RWPE1 (cell line): Measurements from ENCODE around the gene MTFR1L.

Experiments used
- CTCF ChIA-PET: fragments of 350-600 bp; sonication (Branson Sonifier 250); formaldehyde crosslinking; extraction: SDS; loops from one replicate; lab custom pipeline; 2021; lab: Yijun Ruan, JAX
- POLR2A ChIA-PET: fragments of 400-600 bp; formaldehyde crosslinking; extraction: SDS; loops from one replicate; lab custom pipeline; 2020; ENCODE audit warnings: antibody characterized with exemption; ENCODE audit not compliant: low non-redundant PET; lab: Yijun Ruan, JAX
- DNase-seq: peaks from one replicate; pipeline ENCODE4 v3.0.0; 2012; ENCODE audit warnings: low spot score
- H3K27ac ChIP-seq: fragments of 450-650 bp; 2 replicates; pipeline ENCODE4 v1.5.1; 2017
- TF ChIP-seq, protein P1 (sequence below): fragments of 450-650 bp; conservative IDR thresholded peaks from 2 replicates; pipeline ENCODE4 v1.5.1; 2017; ENCODE audit warnings: low read depth, mild to moderate bottlenecking

The MTFR1L gene

DNA sequence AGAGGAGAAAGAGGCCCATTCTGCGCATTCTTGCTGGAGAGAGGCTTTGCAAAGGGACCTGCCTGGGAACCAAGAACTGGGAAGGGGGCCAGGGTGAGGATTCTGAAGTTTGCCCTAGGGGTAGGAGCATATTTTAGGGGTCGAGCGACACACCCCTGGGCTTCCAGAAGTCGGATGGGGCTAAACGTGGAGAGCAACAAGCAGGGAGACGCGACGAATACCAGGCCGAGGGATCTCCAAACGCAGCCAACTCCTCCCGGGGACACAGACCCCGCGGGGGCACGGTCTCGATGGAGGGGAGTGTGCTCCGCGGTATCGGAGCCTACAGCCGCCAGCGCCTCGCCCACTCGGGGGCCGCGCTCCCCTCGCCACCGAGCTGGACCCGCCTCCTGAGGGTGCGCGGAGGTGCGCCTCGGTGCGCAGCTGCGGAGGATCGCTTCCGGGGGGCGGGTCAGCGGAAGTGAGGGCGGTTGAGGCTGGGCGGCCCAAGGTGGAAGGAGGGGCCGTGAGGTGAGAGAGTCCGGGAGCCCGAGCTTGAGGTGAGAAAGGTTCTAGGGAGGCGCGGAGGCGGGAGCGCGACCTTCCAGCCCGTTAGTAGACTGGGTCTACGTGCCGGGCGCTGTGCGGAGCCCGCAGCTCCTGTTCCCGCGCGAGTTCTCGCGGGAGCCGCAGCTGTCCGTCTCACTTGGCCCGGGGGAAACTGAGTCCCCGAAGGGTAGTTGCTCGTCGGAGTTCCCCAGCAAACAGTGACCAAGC lies at the start of gene MTFR1L:
TSS of gene MTFR1L (plus strand) at position 464 of the 756 bp plus-strand sequence. CDS start 3,151 bp downstream, outside the sequence.
- peak; percentile 92 for DNase-seq
- POLR2A ChIA-PET = interaction anchor here (0.7 to 1.0 kb wide), 3 partner anchors 10 to 281 kb away, joined by 3 to 10 read pairs (median 4); no protein-coding TSS in a partner anchor
- TF ChIP-seq, protein P1, sequence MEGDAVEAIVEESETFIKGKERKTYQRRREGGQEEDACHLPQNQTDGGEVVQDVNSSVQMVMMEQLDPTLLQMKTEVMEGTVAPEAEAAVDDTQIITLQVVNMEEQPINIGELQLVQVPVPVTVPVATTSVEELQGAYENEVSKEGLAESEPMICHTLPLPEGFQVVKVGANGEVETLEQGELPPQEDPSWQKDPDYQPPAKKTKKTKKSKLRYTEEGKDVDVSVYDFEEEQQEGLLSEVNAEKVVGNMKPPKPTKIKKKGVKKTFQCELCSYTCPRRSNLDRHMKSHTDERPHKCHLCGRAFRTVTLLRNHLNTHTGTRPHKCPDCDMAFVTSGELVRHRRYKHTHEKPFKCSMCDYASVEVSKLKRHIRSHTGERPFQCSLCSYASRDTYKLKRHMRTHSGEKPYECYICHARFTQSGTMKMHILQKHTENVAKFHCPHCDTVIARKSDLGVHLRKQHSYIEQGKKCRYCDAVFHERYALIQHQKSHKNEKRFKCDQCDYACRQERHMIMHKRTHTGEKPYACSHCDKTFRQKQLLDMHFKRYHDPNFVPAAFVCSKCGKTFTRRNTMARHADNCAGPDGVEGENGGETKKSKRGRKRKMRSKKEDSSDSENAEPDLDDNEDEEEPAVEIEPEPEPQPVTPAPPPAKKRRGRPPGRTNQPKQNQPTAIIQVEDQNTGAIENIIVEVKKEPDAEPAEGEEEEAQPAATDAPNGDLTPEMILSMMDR = no peak
- H3K27ac ChIP-seq = peak within 1 kb of the TSS; percentile 92
- CTCF ChIA-PET = interaction anchor here (0.6 kb wide), 2 partner anchors 51 to 315 kb away, joined by 3 read pairs; no protein-coding TSS in a partner anchor

DNA sequence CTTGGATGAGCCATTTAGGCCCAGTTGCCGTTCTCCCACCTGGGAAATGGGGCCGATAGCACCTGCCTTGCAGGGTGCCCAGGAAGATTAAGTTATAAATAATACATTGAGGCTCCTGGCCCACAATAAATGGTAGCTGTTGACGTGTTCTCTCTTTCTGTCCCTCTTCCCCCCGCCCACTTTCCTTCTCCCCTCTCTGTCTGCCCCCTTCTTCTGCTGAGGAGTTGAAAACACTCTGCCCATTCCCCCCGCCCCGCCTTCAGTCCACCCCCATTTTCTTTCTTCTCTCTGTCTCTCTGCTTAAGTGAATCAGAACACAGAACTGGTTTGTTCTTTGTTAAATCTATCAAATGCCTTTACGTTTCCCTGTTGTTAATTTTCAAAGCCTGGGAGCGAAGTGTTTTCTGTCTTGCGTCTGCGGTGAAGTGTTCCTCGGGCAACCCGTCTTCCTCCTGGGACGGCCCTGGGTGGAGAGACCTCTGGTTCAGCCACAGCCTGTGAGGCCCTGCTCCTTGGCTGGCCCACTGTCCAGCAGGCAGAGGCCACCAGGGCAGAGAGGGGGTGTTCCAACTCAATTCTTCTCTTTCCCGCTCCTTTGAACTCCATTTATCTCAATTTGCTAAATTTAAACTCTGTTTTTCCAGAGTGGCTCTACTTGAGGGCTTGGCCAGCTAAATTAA lies 49.1 kb upstream of the MTFR1L start:
- CTCF ChIA-PET = interaction anchor here (0.6 kb wide), 1 partner anchor 192 kb away, joined by 3 read pairs; no protein-coding TSS in a partner anchor
- H3K27ac ChIP-seq = no peak overlapping the region
- POLR2A ChIA-PET = no interaction called here
- TF ChIP-seq, protein P1 = no peak
- no peak for DNase-seq

DNA sequence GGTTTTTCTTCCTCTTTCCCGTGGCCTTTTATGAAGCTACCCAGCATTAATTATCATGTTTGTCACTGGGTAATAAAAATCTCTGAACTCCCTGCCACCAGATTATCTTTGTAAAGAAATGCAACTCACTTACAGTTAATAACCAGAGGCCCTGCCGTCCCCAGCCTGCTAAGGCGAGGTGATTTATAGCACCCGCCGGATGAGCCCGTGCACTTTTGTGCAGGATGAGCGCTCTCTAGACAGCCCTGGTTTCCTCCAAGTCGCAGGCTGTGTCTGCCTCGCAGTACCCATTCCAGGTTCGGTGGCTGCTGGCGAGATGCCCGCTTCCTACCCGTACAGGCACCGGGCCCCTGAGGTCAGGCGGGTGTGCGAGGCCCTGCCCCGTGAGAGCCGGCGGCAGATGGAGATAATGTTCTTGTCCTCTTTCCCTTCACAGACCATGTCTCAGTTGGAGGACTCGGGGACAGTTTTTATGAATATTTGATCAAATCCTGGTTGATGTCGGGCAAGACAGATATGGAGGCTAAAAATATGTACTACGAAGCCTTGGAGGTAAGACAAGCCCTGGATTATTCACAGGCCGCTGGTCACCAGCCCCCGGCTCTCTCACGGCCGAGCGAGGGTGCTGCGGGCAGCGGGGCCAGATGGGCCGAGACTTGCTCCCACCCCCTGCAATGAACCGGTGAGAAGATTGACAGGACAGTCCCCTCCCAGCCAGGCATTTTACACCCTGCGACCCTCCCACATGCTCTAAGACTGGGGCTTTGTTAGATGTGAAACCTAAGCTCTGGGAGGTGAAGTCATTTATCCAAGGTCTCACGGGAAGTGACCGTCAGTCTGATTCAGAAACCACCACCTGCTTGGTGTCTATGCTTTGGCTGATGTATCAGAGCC lies 48.3 kb upstream of the MTFR1L start:
- POLR2A ChIA-PET = no interaction called here
- TF ChIP-seq, protein P1 = no peak
- CTCF ChIA-PET = no interaction called here
- DNase-seq = no peak
- H3K27ac ChIP-seq = no peak overlapping the region

DNA sequence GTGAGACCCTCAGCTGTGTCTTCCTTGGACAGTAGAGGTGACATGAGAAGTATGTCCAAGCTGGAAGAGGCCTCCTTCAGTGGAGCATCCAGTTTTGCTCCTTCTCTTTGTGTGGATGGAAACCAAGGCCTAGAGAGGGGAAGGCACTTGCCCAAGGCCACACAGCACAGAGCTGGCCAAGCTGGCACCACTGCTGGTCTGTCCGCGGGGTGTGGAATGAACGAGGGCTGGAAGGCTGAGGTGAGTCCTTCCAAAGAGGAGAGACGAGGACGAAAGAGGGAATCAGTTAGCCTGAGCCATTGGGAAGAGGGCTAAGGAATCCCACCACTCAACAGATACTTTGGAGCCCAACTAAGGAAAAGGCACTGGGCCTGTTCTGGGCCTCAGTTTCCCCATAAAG lies 47.6 kb upstream of the MTFR1L start:
- TF ChIP-seq, protein P1 = no peak
- DNase-seq = no peak
- H3K27ac ChIP-seq = no peak overlapping the region
- ChIA-PET CTCF (no interaction called here), POLR2A (no interaction called here)

DNA sequence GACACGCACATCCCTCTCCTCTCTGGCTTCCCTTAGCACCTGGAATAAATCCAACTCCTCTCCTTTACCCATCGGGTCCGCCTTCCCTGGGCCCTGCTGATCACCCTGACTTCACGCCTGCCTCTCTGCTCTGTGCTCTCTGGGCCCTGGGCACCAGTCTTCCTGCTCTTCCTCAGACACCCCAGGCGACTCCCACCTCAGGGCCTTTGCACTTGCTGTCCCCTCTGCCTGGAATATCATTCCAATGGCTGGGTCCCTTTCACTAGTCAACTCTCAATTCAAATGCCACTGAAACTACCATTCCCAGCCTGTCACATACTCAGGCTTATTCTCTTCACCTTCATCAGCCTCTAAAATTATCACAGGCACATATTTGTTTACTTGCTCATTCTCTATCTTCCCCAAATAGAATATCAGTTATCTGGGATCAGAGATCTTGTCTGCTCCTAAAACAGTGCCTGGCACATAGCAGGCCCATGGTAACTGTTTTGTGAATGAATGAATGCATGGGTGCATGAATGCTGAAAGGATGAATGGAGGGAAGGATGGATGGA lies 47.0 kb upstream of the MTFR1L start:
- TF ChIP-seq, protein P1 = no peak
- no peak for DNase-seq
- no peak overlapping the region for H3K27ac ChIP-seq
- ChIA-PET POLR2A (no interaction called here), CTCF (no interaction called here)
